Upper lobe of left lung (tissue), 4 donors: ENCODE results near the gene ATF6.

Experiments
- POLR2A ChIP-seq, 4 donors: fragments of 450-650 bp; IDR thresholded peaks; one replicate each; pipeline ENCODE4 v1.5.1; 2016 to 2017; ENCODE audit warnings: antibody characterized with exemption in 4 of 4, mild to moderate bottlenecking in 2 of 4
- POLR2AphosphoS5 ChIP-seq, 2 donors: sonication (generic); formaldehyde crosslinking; IDR thresholded peaks; one replicate each; pipeline ENCODE4 v1.5.1; 2017; ENCODE audit warnings: antibody characterized with exemption in 2 of 2
- TF ChIP-seq, protein P1 (sequence below), 6 experiments: fragments of 450-650 bp in 4 of 6; fragments of 200-600 bp in 2 of 6; sonication (generic) in 2 of 6; IDR thresholded peaks; one replicate each; pipeline ENCODE4 v1.5.1; 2016 to 2019; ENCODE audit warnings: antibody characterized with exemption in 6 of 6

DNA sequence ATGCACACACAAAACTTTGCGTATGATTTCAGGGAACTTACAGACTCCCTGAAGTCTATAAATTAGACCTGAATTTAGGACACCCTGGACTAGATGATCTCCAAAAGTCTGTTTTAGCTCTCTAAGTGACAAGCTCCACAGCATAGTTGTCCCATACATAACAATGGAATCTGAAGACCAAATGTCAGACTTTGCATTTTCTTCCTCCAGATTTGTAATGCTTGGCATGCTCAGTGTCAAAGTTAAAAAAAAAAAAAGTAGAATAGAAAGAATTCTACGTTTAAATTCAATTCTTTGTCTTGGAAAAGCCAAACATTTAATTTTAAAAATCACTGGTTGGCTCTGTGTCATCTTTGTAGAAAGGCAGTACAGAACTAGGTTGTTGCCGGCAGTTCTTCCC lies 190.8 kb downstream of the ATF6 start:
- TF ChIP-seq POLR2A (IDR thresholded peaks at IDR 0.05) (no peak), POLR2AphosphoS5 (IDR thresholded peaks at IDR 0.05) (no peak)
- TF ChIP-seq, protein P1, sequence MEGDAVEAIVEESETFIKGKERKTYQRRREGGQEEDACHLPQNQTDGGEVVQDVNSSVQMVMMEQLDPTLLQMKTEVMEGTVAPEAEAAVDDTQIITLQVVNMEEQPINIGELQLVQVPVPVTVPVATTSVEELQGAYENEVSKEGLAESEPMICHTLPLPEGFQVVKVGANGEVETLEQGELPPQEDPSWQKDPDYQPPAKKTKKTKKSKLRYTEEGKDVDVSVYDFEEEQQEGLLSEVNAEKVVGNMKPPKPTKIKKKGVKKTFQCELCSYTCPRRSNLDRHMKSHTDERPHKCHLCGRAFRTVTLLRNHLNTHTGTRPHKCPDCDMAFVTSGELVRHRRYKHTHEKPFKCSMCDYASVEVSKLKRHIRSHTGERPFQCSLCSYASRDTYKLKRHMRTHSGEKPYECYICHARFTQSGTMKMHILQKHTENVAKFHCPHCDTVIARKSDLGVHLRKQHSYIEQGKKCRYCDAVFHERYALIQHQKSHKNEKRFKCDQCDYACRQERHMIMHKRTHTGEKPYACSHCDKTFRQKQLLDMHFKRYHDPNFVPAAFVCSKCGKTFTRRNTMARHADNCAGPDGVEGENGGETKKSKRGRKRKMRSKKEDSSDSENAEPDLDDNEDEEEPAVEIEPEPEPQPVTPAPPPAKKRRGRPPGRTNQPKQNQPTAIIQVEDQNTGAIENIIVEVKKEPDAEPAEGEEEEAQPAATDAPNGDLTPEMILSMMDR (IDR thresholded peaks at IDR 0.05), result no peak
